Ecto neural progenitor cell (in vitro differentiated cells): Measurements from ENCODE around the gene CHADL.
"Not testable (repeated sequence)": the region's sequence is repeated elsewhere in the genome, so short reads cannot be mapped to it uniquely, and the experiment has no call there.

ENCODE experiments used
- DNase-seq: peaks from one replicate; pipeline ENCODE4 v3.0.0-alpha.2; 2018; ENCODE audit warnings: low spot score

Gene CHADL

GRCh38 chr22:41240377-41241132, at the start of gene CHADL:
Gene CHADL (minus strand): TSS chr22:41240931. CDS start chr22:41240881, 50 bp downstream.
- DNase-seq = peak; percentile 72

- DNase-seq = no peak
Measured at GRCh38 chr22:41289671-41290070, 48.9 kb upstream of the CHADL start.

GRCh38 chr22:41288245-41288946, 47.7 kb upstream of the CHADL start:
- DNase-seq = no peak

- DNase-seq = no peak
Measured at GRCh38 chr22:41286639-41287091, 45.9 kb upstream of the CHADL start.

- DNase-seq = peak; percentile 99
Measured at GRCh38 chr22:41285820-41286638, 45.3 kb upstream of the CHADL start, which contains the start of gene RANGAP1. Gene RANGAP1 (minus strand): TSS chr22:41286187. CDS start chr22:41281044, 5,143 bp downstream.

- DNase-seq = peak; percentile 71
Measured at GRCh38 chr22:41285441-41285819, 44.7 kb upstream of the CHADL start.

- DNase-seq = no peak
Measured at GRCh38 chr22:41284465-41284864, 43.7 kb upstream of the CHADL start.

- DNase-seq = no peak
Measured at GRCh38 chr22:41280854-41281253, 40.1 kb upstream of the CHADL start.

GRCh38 chr22:41280065-41280464, 39.3 kb upstream of the CHADL start:
- no peak for DNase-seq

GRCh38 chr22:41274856-41275255, 34.1 kb upstream of the CHADL start:
- no peak for DNase-seq

- no peak for DNase-seq
Measured at GRCh38 chr22:41273128-41273527, 32.4 kb upstream of the CHADL start.

- DNase-seq = no peak
Measured at GRCh38 chr22:41271787-41272186, 31.1 kb upstream of the CHADL start.

GRCh38 chr22:41267958-41268357, 27.2 kb upstream of the CHADL start:
- DNase-seq = no peak

- DNase-seq = no peak
Measured at GRCh38 chr22:41264408-41264941, 23.7 kb upstream of the CHADL start.

GRCh38 chr22:41263704-41264103, 23.0 kb upstream of the CHADL start:
- no peak for DNase-seq

- no peak for DNase-seq
Measured at GRCh38 chr22:41262250-41262765, 21.6 kb upstream of the CHADL start.

- DNase-seq = no peak
Measured at GRCh38 chr22:41261541-41262249, 21.0 kb upstream of the CHADL start.

- no peak for DNase-seq
Measured at GRCh38 chr22:41260871-41261270, 20.1 kb upstream of the CHADL start.

GRCh38 chr22:41259756-41260155, 19.0 kb upstream of the CHADL start:
- not testable (repeated sequence) for DNase-seq

GRCh38 chr22:41257696-41258095, 17.0 kb upstream of the CHADL start:
- DNase-seq = no peak
